GM18907 (cell line): ENCODE measurements around the gene METAP2.

Experiments
- ATAC-seq: cut with Tn5 transposase; IDR thresholded peaks from one replicate; pipeline ENCODE4 v1.9.1; 2021; ENCODE audit warnings: mild to moderate bottlenecking, moderate library complexity; ENCODE audit not compliant: unreplicated experiment

METAP2 gene

DNA sequence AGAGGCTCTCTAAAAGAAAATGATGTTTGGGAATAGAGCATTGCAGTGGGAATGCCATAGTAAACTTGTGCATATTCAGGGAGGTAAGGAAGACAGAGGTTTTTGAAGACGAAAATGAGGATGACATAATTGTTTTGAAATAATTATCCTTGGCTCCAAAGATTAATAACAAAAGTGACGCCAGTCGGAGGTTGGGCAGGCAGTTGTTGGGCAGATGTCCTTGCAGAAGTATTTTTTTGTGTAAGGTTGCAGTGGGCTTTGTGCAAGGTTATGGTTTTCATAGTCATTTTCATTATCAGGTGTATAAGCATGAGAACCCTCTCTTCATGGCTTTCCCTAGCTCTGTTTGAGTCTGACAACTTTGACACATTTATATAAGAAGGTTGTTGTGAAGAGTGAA, 35.3 kb downstream of the METAP2 start:
- no peak for ATAC-seq

DNA sequence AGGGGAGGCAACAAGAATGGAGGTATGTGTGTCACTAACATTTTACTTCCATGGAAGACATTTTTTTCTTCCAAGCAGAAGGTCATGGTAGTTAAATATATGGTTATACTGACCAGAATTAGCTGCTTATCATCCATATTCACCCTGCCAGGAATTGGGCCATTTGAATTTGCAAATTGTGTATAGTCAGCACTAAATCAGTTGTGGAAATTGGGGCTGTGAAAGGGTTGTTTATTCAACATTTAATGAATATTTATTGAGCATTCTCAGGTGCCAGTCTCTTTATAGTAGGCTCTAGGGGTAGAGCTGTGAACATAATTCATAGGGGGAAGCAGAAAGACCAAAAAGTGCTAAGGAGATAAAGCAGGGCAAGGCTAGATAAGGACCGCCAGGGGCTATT, 38.0 kb downstream of the METAP2 start:
- no peak for ATAC-seq

DNA sequence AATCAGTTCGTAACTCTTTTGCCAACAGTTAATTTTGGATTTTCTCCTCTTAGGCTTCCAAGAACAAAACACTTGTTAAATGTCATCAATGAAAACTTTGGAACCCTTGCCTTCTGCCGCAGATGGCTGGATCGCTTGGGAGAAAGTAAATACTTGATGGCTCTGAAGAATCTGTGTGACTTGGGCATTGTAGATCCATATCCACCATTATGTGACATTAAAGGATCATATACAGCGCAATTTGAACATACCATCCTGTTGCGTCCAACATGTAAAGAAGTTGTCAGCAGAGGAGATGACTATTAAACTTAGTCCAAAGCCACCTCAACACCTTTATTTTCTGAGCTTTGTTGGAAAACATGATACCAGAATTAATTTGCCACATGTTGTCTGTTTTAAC, 39.6 kb downstream of the METAP2 start:
- no peak for ATAC-seq

DNA sequence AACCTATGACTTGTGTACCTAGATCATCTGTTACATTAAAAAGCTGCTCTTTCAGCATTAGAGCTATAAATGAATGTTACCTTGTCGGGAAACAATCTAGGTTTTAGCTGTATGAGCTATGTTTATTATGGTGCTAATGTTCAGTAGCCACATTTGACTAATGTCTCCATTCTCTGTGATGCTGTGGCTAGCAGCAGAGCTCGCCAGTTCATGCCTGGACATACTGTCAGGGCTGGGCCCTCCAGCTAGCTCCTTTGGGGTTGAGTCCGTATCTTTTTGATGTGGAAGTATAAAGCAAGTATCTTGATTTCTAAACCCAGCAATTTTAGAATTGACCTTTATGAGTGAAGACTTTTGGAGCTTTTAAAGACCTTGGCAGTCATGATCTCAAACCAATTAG, 41.2 kb downstream of the METAP2 start:
- no peak for ATAC-seq

DNA sequence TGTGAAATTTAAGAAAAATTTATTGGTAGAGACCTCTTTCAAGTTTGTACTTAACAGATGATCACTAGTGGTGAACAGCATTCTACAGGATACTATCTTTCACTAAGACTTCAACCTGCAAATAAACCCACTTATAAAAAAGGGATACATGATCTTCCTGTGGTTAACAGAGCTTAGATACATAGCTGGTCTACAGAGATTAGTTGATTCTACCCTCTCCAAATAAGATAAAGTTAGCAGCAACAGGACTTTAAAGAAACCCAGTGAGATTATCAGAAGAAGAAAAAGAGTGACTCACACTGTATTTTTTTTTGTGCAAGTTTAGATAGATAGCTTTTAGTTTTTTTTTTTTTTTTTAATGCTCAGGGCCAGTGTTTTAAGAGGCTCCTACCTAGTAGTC, 42.8 kb downstream of the METAP2 start:
- no peak for ATAC-seq

DNA sequence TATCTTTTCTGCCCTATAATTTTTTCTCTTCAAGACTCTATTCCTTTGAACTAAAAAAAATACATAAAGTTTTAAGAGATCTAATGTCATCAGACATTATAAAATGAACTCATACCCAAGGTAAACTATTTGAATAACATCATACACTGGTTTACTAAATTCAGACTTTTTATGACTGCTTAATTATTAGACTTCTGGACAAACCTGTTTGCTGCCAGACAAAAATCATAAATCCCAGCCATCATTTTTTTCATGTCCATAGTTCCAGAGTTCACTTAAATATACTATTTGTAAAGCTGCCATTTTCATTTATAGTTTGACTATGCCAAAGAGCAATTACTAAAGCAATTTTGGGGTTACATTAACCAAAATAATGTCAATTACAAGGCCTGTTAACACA, 43.3 kb downstream of the METAP2 start:
- ATAC-seq: no peak

DNA sequence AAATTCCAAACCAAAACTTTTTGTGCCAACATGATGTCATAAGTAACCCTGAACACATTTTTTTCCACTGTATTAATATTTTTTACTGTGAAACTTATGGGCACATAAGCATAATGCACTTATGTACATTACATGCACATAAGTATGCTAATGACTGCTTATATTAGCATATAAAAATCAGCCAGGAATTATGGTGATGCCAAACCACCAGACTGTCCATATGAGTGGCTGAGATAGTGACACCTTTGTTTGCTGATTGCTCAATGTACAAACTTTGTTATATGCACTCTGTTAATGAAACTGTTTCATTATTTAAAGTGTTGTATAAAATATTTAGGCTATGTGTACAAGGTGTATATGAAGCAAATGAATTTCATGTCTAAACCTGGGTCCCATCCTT, 45.0 kb downstream of the METAP2 start:
- ATAC-seq: no peak

DNA sequence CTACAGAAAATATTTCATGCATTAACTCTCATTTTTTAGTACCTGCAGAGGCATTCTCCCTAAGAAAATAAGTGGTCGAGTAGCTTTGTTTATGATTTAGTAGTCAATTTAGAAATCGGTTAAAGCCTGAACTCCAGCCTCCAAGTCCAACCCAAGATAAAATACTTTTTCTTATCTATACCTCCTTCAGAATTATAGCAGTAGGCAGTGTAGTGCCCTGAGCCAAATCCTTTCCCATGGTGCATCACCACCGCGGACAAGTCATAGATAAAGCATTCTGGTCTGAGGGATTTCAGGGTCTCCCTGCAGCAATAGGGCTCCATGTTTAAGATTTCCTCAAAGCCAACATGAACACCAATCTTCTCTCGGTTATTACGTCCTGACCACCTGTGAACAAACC, 46.9 kb downstream of the METAP2 start:
- no peak for ATAC-seq

DNA sequence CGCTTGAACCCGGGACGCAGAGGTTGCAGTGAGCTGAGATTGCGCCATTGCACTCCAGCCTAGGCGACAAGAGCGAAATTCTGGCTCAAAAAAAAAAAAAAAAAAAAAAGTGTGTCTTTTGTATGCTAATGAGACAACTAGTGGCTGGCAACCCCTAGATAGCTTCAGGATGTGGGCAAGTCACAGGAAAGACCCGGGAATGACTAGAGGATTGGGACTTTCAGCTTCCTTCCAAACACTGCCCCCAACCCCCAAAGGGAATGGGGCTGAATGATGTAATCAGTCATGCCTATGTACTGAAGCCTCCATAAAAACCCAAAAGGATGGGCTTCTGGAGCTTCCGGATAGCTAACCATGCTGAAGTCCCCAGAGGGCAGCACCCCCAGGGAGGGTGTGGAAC, 48.7 kb downstream of the METAP2 start:
- ATAC-seq: no peak

DNA sequence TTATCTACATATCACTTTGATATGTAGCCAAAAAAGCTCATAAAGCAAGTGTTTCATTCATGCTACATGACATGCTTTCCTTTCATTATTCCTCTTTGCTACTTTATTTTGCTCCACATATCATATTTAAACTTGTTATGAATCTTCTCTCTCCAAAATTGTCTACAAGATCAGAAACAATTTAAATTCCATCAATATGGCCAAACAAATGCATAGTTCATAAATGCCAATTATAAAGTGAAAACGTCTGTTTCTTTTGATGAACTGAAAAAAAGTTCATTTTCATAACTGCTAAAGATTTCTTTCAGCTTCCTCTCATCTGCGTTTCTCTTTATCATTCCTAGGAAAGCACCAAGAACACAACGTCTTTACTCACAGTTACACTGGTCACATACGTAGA, 54.5 kb downstream of the METAP2 start:
- no peak for ATAC-seq

DNA sequence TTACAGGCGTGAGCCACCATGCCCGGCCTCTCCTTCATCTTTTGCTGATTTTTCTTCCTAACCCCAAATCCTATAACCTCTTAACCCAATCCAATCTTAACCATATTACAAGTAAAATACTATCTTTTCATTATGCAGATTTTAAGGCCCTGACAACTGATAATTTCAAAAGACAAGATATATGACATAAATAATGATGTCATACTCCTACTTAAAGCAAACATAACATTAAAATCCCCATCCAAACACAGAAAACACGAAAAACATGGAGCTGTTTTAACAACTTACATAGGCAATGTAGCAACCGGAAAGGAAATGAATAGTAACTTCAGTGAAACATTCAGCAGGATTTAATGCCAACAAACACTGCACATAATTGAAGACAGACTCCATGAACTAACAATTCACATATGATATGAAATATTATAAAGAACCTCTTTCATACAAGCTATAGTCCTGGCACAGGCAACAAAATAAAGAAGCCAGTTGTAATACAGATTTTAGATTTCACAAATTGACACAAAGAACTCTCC, 55.8 kb downstream of the METAP2 start:
- ATAC-seq: no peak

DNA sequence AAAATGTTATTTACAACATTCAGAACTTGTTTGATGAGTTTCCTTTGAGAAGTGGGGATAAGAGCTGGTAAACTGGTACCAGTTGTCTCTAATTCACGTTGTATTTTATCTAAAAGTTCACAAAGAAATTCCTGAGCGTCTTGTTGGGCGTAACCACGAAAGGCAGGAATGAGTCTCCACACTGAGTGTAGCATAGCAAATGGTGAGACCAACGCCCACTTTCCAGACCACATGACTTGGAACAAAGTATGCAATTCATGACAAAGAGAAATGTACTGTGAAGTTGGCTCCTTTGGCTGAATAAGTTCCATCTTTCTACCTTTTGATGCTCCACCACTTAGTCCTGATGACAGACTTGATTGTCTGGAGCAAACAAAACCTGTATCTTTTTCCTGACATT, 58.9 kb downstream of the METAP2 start:
- ATAC-seq: no peak

DNA sequence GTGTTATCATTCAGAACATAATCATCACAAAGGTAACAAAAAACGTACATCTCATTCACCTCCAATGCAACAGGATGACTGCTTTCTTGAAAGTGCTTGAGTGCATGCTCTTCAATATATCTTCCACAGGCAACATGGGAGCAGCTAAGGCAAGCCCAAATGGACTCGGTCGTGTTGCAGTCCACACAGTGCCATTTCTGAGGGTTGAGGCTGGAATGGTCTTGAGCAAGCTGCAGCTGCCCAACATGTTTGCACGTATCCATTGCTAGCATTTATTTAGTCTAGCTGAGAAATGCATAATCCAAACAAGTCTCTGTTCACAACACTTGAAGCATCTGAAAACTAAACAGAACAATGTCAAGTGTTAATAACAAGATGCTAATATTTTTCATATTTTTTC, 60.0 kb downstream of the METAP2 start:
- no peak for ATAC-seq

DNA sequence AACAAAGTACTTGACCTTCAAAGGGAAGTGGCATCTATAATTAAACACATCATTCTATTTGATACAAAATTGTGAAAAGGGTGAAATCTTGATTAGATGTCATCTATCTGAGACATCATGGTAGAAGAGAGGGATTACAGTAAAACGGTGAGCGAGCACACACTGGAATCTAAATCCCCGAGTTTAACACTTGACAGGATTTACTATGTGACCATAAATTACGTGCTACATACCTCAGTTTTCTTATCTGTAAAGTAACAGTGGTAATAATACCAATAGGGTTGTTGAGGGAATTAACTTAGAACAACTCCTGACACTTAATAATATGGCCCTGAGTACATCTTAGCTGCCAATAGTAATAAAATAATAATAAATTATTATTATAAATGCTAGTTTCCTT, 64.1 kb downstream of the METAP2 start:
- no peak for ATAC-seq

DNA sequence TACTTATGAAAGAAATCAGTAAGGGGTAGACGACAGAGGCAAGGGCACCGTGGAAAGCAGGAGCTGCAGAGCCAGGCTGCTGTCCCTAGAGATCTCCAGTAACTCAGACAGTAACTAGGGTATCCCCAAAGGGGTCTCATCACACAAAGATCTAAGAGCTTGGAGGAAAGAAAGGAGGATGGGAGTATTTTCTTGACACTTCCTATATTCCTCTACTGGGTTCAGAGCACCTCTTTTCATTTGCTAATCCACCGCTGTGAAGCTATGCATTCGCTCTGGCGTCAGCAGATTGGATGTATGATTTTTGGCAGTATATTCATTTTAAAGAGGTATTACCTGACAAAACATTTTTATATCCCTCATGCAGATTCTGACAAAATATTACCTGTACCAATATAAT, 64.7 kb downstream of the METAP2 start:
- no peak for ATAC-seq

DNA sequence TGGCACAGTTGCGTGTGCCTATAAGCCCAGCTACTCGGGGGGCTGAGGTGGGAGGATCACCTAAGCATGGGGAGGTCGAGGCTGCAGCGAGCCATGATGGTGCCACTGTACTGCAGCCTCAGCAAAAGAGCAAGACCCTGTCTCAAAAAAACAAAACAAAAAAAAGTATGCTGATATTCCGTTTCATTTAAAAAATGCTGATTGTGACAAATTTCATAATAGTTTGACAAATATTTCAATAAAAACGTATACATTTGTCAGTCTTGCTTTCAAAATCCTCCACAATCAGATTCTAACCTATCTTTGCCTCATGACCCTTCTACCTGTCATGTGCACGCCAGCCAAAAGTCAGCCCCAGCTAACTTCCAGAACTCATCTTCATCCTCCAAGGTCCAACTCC, 67.5 kb downstream of the METAP2 start:
- no peak for ATAC-seq

DNA sequence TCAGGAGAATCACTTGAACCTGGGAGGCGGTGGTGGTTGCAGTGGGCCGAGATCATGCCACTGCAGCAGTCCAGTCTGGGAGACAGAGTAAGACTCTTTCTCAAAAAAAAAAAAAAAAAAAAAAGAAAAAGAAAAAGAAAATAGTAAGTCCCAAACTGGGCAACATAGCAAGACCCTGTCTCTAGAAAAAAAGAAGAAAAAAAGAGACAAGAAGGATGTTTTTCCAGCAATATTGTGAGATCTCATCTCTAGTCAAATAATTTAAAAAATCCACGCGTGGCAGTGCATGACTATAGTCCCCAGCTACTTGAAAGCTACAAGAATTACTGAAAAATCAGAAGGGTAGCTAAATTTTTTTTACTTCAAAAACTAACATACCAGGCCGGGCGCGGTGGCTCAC, 69.4 kb downstream of the METAP2 start:
- no peak for ATAC-seq

DNA sequence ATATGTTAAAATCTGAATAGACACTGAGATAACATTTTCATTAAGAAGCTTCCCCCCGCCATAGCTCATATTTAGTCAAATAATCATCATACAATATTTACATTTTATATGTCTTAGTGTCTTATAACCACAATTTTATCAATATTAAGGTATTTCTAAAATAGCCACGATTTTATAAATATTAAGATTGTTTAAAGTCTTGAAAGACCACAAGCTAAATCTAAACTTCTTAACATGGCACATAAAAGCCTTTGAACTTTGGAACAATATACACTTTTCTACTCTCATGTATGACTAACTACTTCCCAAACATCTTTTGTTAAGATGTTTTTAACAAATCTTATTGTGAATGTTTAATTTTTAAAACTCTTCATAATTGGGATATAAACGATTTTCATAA, 70.8 kb downstream of the METAP2 start:
- no peak for ATAC-seq

DNA sequence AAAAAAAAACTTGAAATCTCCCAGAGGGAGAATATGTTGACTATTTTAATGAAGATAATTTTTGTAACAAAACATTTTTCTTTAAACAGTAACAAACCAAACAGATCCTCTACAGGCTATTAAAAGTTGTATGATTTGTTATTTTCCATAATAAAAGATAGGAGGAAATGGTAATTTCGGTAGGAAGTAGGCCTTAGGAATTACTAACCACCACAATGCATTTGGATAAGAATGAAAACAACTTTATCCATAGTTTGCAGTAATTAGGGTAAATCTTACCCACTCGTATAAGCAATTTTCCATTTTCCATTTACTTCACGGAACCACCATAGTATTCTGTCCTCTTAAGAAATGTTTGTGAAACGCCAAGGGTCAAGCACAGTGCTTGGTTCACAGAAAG, 71.4 kb downstream of the METAP2 start:
- no peak for ATAC-seq

DNA sequence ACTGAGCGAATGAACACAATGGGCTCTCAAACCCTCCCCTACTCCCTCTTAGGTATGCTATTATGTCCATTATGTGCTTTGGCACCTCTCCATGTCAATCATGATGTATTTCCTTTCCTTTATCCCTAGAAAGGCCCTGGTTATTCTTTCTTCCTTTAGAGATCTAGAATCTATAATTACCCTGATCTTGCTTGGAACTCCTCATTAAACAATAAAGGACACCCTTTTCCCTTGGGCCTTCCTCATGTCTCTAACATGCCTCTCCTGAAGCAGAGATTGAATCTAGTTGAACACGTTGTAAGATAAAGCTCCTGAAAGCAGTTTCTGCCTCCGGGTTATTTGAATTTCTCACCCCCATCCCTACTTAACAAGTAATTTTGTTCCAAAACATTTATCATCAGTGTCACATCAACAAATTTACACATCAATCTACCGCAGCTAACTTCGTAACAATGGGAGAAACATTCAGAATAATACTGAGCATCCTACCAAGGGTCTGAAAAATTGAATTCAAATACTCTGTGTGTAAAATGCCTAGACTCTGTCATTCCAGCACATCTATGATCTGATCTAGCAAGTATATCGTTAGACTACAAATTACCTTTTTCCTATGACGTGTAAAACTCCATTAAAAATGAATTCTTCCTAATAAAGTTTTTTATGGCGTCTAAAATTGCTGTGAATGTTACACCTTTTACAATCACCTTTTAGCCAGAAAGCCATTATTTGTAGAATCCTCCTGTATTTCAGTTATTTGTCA, 72.0 kb downstream of the METAP2 start:
- ATAC-seq: no peak

DNA sequence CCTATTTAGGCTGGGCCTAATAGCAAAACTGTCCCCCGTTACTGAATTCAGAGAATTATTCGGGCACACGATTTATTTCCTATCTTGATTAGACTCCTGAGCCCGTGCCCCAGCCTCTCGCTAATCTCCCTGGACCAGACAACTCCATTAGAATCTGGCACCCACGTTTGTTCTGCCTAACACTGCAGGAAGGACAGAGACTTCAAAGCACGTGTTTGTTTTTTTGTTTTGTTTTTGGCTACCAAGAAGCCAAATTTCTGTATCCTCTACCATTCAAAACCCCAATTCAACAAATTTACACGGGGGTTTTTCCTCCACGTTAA, 72.5 kb downstream of the METAP2 start:
- no peak for ATAC-seq

DNA sequence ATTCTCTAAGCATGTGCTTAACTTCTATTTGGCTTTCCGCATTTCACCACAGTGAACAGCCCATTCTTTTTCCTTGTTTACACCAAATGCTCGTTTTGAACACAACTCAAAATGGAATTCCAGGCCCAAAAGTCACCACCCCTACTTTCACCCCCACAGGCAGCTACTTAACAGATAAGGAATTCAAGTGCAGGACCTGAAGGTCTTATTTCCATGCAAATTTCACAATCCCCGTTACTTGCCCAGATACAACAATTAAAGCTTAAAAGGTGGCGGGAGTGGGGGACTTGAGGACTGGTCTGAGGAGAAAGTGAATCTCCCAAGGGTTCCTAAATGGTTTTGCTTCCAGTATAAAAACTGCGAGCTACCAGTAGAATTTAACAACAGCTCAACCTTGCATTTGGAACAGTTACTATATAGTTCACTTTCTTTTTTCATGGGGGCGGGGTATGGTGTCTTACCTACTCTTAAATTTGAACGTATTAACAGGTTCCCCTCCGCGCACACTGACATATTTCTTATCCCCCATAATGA, 73.6 kb downstream of the METAP2 start:
- ATAC-seq: no peak

DNA sequence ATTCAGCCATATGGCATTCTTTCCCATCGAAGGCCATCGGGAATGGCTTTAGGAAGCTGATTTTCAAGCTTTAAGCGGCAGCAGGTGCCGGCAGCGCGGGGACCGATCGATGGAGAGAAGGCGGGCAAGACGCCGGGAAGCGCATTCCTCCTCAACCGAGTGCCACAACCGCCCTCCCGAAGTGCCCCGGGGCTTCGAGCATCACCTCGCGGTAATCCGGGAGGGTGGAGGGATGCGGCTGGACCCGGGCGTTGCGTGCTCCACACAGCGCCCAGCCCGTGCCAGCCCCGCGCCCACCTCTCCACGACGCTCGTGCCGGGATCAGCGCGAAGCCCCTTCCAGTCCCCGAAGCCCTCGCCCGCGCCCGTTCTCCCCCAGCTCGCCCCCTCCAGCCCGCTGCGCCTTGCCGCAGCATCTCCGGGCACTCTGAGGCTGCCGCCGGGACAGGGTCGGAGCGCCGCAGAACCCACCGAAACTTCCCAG, 74.1 kb downstream of the METAP2 start:
- no peak for ATAC-seq
